Vagina (tissue), 2 donors: ENCODE results near the gene URI1.

Experiments used
- CTCF ChIP-seq, 3 experiments: fragments of 450-650 bp in 2 of 3; fragments of 200-600 bp in 1 of 3; sonication (generic) in 1 of 3; IDR thresholded peaks; one replicate each; pipeline ENCODE4 v1.5.1; 2017 to 2019; ENCODE audit warnings: antibody characterized with exemption in 3 of 3, mild to moderate bottlenecking in 2 of 3, moderate library complexity in 2 of 3
- POLR2A ChIP-seq, 2 donors: fragments of 450-650 bp; IDR thresholded peaks; one replicate each; pipeline ENCODE4 v1.6.1; 2017; ENCODE audit warnings: antibody characterized with exemption in 2 of 2, mild to moderate bottlenecking in 2 of 2, moderate library complexity in 2 of 2
- POLR2AphosphoS5 ChIP-seq, 2 donors: sonication (generic); formaldehyde crosslinking; IDR thresholded peaks; one replicate each; pipeline ENCODE4 v1.9.0; 2017; ENCODE audit warnings: antibody characterized with exemption in 2 of 2, mild to moderate bottlenecking in 2 of 2, low read depth in 1 of 2; ENCODE audit not compliant: insufficient read depth in 1 of 2

- no peak for TF ChIP-seq CTCF (IDR thresholded peaks at IDR 0.05)
- no peak for TF ChIP-seq POLR2A (IDR thresholded peaks at IDR 0.05)
- TF ChIP-seq POLR2AphosphoS5 (IDR thresholded peaks at IDR 0.05; ENCODE audit: insufficient read depth in 1 of 2, low read depth in 1 of 2): no peak
Measured at GRCh38 chr19:30023330-30023729, 81.3 kb downstream of the URI1 start.
